Endothelial cell of umbilical vein (primary cell): ENCODE results near the gene ANO1. TPM values are rescaled to one million over a fixed set of nuclear protein-coding genes. Genes with fewer than 3 reads are reported as not detected.

ENCODE experiments used
- BruUV-seq: library from RNA; stranded (reverse); fragments of 400-500 nt; replicated peaks from 2 replicates; lab custom pipeline; 2021; lab: Mats Ljungman, UMichigan
- CTCF ChIA-PET: fragments of 300-600, 350-600 bp; sonication (Branson Sonifier 250); formaldehyde crosslinking; loops from one replicate; lab custom pipeline; 2021; ENCODE audit warnings: antibody characterized with exemption, inconsistent platforms; lab: Charles Lee
- POLR2A ChIA-PET: fragments of 300-600, 350-600 bp; sonication (Branson Sonifier 250); formaldehyde crosslinking; loops from one replicate; lab custom pipeline; 2021; ENCODE audit warnings: antibody characterized with exemption, inconsistent platforms; lab: Charles Lee
- DNase-seq: peaks from one replicate; pipeline ENCODE4 v3.0.0-alpha.2; 2011; ENCODE audit warnings: low read depth, low spot score
- FAIRE-seq: peaks from 2 replicates; lab custom pipeline; 2011; peaks lifted over from hg19 to GRCh38; lab: Jason Lieb, UNC
- H2AFZ ChIP-seq: 2 replicates; pipeline ENCODE4 v1.6.0; 2012; ENCODE audit warnings: low read depth, low read length, control low read depth, inconsistent platforms
- H3K27ac ChIP-seq: 2 replicates; pipeline ENCODE4 v1.5.1; 2011; ENCODE audit warnings: low read depth, mild to moderate bottlenecking, control low read depth, low read length, moderate library complexity; ENCODE audit not compliant: insufficient read depth
- H3K27me3 ChIP-seq, 2 experiments: 2 replicates each; pipeline versions ENCODE4 v1.6.0 to v1.6.1; 2011; ENCODE audit warnings: low read length in 2 of 2, mixed read lengths in 1 of 2; ENCODE audit not compliant: control insufficient read depth in 2 of 2, insufficient read depth in 2 of 2
- H3K36me3 ChIP-seq, 2 experiments: 2 replicates in 1 of 2; 3 replicates in 1 of 2; pipeline ENCODE4 v1.5.1; 2011; ENCODE audit warnings: low read length in 2 of 2, mild to moderate bottlenecking in 1 of 2, moderate library complexity in 1 of 2; ENCODE audit not compliant: control insufficient read depth in 2 of 2, insufficient read depth in 2 of 2; ENCODE audit errors: extremely low read depth in 1 of 2
- H3K4me1 ChIP-seq: 3 replicates; pipeline ENCODE4 v1.5.1; 2011; ENCODE audit warnings: mild to moderate bottlenecking, low read length; ENCODE audit not compliant: control insufficient read depth, insufficient read depth; ENCODE audit errors: extremely low read depth
- H3K4me2 ChIP-seq: 2 replicates; pipeline ENCODE4 v1.6.1; 2011; ENCODE audit warnings: low read length, control low read depth, mixed read lengths; ENCODE audit not compliant: insufficient read depth
- H3K4me3 ChIP-seq, 3 experiments: fragments of 200-600 bp in 1 of 3; sonication (generic), shearing (Covaris generic) in 1 of 3; replicated peaks in 1 of 3; 2 replicates each; pipeline ENCODE4 v1.5.1; 2011 to 2016; ENCODE audit warnings: control low read depth in 3 of 3, low read length in 3 of 3, mild to moderate bottlenecking in 2 of 3, inconsistent platforms in 1 of 3, low read depth in 1 of 3, moderate library complexity in 1 of 3; ENCODE audit not compliant: insufficient read depth in 1 of 3
- H3K79me2 ChIP-seq: 2 replicates; pipeline ENCODE4 v1.6.0; 2012; ENCODE audit warnings: low read length, inconsistent platforms; ENCODE audit not compliant: control insufficient read depth, insufficient read depth
- H3K9ac ChIP-seq: replicated peaks from 2 replicates; pipeline ENCODE3; 2011; ENCODE audit warnings: low read length, control low read depth; ENCODE audit not compliant: insufficient read depth; ENCODE audit errors: extremely low read depth
- H3K9me1 ChIP-seq: replicated peaks from 3 replicates; pipeline ENCODE4 v1.6.0; 2011; ENCODE audit warnings: mild to moderate bottlenecking, low read length; ENCODE audit not compliant: control insufficient read depth, insufficient read depth; ENCODE audit errors: extremely low read depth
- H3K9me3 ChIP-seq: replicated peaks from 2 replicates; pipeline ENCODE4 v1.5.1; 2012; ENCODE audit warnings: low read length, inconsistent platforms; ENCODE audit not compliant: control insufficient read depth, insufficient read depth
- H4K20me1 ChIP-seq: replicated peaks from 2 replicates; pipeline ENCODE3; 2011; ENCODE audit warnings: mild to moderate bottlenecking, low read length; ENCODE audit not compliant: control insufficient read depth, insufficient read depth; ENCODE audit errors: extremely low read depth
- EZH2 ChIP-seq: IDR thresholded peaks from 2 replicates; pipeline ENCODE4 v1.6.1; 2012; ENCODE audit warnings: borderline replicate concordance, low read depth, mild to moderate bottlenecking, moderate library complexity, low read length, inconsistent platforms; ENCODE audit not compliant: severe bottlenecking
- FOS ChIP-seq: IDR thresholded peaks from 2 replicates; pipeline ENCODE4 v1.6.1; 2011; ENCODE audit warnings: mild to moderate bottlenecking, low read length, moderate library complexity, borderline replicate concordance; ENCODE audit not compliant: insufficient read depth
- GATA2 ChIP-seq: IDR thresholded peaks from 2 replicates; pipeline ENCODE4 v1.7.0; 2011; ENCODE audit warnings: low read depth, mild to moderate bottlenecking, moderate library complexity, mixed read lengths, low read length; ENCODE audit not compliant: insufficient read length, insufficient read depth
- JUN ChIP-seq: IDR thresholded peaks from 2 replicates; pipeline ENCODE4 v1.6.1; 2011; ENCODE audit warnings: borderline replicate concordance, low read depth; ENCODE audit not compliant: insufficient read length, insufficient read depth
- MYC ChIP-seq: IDR thresholded peaks from one replicate; pipeline ENCODE4 v1.6.1; 2011; ENCODE audit warnings: mild to moderate bottlenecking, low read depth, low read length
- POLR2A ChIP-seq: IDR thresholded peaks from 2 replicates; pipeline ENCODE4 v1.6.1; 2012; ENCODE audit warnings: low read depth, mild to moderate bottlenecking, control low read depth, low read length
- POLR2AphosphoS5 ChIP-seq: IDR thresholded peaks from 2 replicates; pipeline ENCODE4 v1.6.1; 2012; ENCODE audit warnings: low read depth, mild to moderate bottlenecking, control low read depth, low read length, moderate library complexity; ENCODE audit not compliant: insufficient read depth
- dilution Hi-C: fragments of 300-500 bp; cut with MboI; formaldehyde crosslinking; loops from one replicate; pipeline ENCODE4 v1.15.0; 2019; ENCODE audit warnings: low sequenced_read_pairs; ENCODE audit not compliant: extremely low pct_ligation_motif_present
- intact Hi-C: fragments of 100-400 bp; cut with micrococcal nuclease; formaldehyde crosslinking; loops from one replicate; pipeline ENCODE4 v1.10.0; 2022
- polyA plus RNA-seq, 4 experiments: library from polyadenylated mRNA; depleted of rRNA in 3 of 4; stranded (reverse) in 3 of 4; unstranded in 1 of 4; fragments of >200 nt; gene quantifications; 2 replicates each; pipeline versions ENCODE4 v1.2.1 to v1.2.3, GENCODE V29; 2011 to 2012; ENCODE audit warnings: missing spikeins in 1 of 4
- total RNA-seq: library from RNA; stranded (reverse); gene quantifications from 2 replicates; pipeline ENCODE4 v1.2.3, GENCODE V29; 2021
- TF ChIP-seq, protein P1 (sequence below): IDR thresholded peaks from 2 replicates; pipeline ENCODE4 v1.6.1; 2011; ENCODE audit not compliant: insufficient read depth, insufficient read length
- TF ChIP-seq, protein P2 (sequence below), 2 donors: IDR thresholded peaks; 1 replicate in 1 of 2; 2 replicates in 1 of 2; pipeline ENCODE4 v1.5.1; 2011; ENCODE audit warnings: low read length in 2 of 2, mild to moderate bottlenecking in 2 of 2, moderate library complexity in 2 of 2, control low read depth in 1 of 2, inconsistent platforms in 1 of 2, low read depth in 1 of 2; ENCODE audit not compliant: insufficient read depth in 1 of 2; ENCODE audit errors: extremely low read depth in 1 of 2

The ANO1 gene
- total and polyA plus RNA-seq, 2 donors (not counting 3 experiments of a cell fraction or from before 2014, with no cell fraction given) = 0.03 to 0.40 TPM

- Histone ChIP-seq H3K36me3 (no peaks in the 10 kb centered on the region), H3K4me1 (no peaks in the 10 kb centered on the region), H3K27me3 (peaks cover 5 to 7% of the 10 kb centered on the region in 2 experiments), H3K9me3 (no peaks in the 10 kb centered on the region), H3K79me2 (no peaks in the 10 kb centered on the region), H3K27ac (no peak overlapping the region), H4K20me1 (no peaks in the 10 kb centered on the region), H3K4me3 (no peak overlapping the region), H3K9me1 (no peaks in the 10 kb centered on the region), H3K9ac (no peak overlapping the region), H3K4me2 (no peak overlapping the region), H2AFZ (no peak overlapping the region)
- dilution Hi-C loops (no loop called here), intact Hi-C loops (no loop called here)
- TF ChIP-seq, protein P1, sequence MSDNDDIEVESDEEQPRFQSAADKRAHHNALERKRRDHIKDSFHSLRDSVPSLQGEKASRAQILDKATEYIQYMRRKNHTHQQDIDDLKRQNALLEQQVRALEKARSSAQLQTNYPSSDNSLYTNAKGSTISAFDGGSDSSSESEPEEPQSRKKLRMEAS = no peak
- TF ChIP-seq, protein P2, sequence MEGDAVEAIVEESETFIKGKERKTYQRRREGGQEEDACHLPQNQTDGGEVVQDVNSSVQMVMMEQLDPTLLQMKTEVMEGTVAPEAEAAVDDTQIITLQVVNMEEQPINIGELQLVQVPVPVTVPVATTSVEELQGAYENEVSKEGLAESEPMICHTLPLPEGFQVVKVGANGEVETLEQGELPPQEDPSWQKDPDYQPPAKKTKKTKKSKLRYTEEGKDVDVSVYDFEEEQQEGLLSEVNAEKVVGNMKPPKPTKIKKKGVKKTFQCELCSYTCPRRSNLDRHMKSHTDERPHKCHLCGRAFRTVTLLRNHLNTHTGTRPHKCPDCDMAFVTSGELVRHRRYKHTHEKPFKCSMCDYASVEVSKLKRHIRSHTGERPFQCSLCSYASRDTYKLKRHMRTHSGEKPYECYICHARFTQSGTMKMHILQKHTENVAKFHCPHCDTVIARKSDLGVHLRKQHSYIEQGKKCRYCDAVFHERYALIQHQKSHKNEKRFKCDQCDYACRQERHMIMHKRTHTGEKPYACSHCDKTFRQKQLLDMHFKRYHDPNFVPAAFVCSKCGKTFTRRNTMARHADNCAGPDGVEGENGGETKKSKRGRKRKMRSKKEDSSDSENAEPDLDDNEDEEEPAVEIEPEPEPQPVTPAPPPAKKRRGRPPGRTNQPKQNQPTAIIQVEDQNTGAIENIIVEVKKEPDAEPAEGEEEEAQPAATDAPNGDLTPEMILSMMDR (IDR thresholded peaks at IDR 0.05; ENCODE audit: extremely low read depth in 1 of 2, insufficient read depth in 1 of 2, low read depth in 1 of 2, low read length in 2 of 2) = no peak
- TF ChIP-seq JUN (no peak), EZH2 (no peak), MYC (no peak), POLR2AphosphoS5 (no peak), POLR2A (no peak), GATA2 (no peak), FOS (no peak)
- no peak for FAIRE-seq
- DNase-seq = no peak
- CTCF ChIA-PET = interaction anchor here (1.3 to 2.4 kb wide), 2 partner anchors 10 to 165 kb away, joined by 3 to 24 read pairs; no protein-coding TSS in a partner anchor
- BruUV-seq = no TSS peak
- POLR2A ChIA-PET = no interaction called here
Observed at GRCh38 chr11:70084046-70084984, 6.2 kb downstream of the ANO1 start.
